ENCODE results near the gene PTPN11. TPM values are rescaled to one million over a fixed set of nuclear protein-coding genes. Genes with fewer than 3 reads are reported as not detected.

PTPN11 gene
- total RNA-seq = 35.6 and 52.3 TPM in 2 replicates

DNA sequence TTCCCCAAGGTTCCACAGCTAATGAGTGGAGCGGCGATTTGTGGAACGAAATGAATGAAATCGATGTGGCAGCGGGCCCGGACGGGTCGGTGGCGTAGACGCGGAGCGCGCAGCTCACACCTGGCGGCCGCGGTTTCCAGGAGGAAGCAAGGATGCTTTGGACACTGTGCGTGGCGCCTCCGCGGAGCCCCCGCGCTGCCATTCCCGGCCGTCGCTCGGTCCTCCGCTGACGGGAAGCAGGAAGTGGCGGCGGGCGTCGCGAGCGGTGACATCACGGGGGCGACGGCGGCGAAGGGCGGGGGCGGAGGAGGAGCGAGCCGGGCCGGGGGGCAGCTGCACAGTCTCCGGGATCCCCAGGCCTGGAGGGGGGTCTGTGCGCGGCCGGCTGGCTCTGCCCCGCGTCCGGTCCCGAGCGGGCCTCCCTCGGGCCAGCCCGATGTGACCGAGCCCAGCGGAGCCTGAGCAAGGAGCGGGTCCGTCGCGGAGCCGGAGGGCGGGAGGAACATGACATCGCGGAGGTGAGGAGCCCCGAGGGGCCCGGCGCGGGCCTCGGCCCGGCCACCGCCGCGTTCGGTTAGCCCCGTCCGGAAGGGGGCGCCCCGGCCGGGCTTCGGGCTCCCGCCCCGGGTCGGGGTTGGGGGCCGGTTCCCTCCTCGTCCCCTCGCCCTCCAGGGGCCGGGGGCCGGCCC is at the start of gene PTPN11:
TSS of gene PTPN11 (plus strand) at position 340 of the 689 bp plus-strand sequence. CDS start at position 505, 165 bp downstream.

DNA sequence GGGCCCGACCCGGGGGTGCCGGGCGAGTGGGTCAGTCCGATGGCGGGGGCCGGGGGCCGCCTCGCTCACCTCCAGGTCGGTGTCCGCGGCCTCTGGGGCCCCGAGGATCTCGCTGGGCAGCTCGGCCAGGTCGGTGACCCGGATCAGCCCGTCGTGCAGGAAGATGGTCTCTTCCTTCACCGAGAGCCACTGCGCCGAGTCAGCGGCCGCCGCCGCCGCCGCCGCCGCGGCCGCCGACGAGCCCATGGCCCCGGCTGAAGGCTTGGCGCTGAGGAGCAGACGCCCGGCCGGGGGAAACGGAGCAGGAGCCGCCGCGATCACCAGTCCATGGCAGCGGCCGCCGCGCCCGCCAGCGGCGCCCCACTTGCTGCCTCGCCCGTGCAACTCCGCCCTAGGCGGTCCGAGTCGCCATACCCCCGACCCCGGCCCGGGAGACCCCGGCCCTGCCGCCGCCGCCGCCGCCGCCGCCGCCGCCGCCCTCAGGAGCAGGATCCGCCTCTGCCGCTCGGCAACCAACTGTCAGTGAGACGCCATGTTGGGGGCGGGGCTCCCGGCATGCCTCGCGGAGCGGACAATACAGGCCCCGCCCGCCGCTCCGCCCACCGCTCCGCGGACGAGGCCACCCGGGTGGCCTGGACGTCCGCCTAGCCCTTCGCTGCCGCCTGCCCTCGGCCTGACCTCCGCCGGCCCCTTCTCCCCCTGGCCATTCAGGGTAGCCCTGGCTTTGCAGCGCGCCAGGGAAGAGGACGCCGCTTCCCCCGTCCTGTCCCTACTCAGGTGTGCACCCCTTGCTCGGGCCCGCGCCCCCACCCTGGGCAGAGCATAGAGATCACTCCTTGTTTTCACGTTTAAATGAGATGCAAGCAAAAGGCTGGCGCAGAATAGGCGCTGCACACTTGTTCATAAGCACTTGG is 36.6 kb upstream of the PTPN11 start, which contains the start of gene HECTD4:
TSS of gene HECTD4 (minus strand) at position 549 of the 914 bp plus-strand sequence. CDS start at position 246, 303 bp downstream.

DNA sequence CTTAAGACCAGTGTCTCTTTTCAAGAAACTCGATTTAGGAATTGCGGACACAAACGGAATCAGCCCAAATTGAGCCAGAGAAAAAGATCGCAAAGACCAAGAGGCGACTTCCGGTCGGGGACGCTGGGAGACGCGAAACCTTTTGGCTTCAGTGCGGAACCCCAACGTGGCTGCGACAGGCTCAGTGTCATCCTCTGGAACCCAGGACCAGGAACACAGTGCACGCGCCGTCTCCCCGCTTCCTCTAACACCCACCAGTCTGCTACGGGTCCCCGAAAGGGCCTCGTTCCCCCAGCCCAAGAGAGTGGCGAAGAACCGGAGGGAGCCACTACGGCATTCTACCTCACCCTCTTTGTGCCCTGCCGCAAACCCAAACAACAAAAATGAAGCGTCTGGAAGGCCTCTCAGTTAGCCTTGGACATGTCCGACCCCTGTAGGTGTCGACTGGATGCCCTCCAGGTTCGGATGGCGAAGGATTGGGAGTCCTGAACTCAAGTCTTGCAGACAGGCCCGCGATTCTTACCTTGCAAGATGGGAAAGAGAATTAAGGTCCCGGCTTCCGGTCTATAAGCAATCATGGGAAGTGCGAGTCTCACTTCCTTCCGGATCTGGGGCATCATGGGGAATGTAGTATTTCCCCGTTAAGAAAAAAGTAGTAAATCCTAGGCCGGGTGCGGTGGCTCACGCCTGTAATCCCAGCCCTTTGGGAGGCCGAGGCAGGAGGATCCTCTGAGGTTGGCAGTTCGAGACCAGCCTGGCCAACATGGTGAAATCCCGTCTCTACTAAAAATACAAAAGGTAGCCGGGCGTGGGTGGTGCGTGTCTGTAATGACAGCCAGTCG is 9.5 kb upstream of the PTPN11 start, which contains the start of gene RPL6:
TSS of gene RPL6 (minus strand) at position 542 of the 842 bp plus-strand sequence. CDS start 949 bp downstream, outside the sequence.

Other genes with a start within 250 kb of the PTPN11 start
- 13.5 and 21.8 TPM in 2 replicates for gene HECTD4, start 36.5 kb upstream of the PTPN11 start, total RNA-seq
- gene RPL6, start 9.3 kb upstream of the PTPN11 start, total RNA-seq = 843 and 931 TPM in 2 replicates